Vagina (tissue), 2 donors: ENCODE results near the gene MUC4.

Source experiments
- POLR2A ChIP-seq, 2 donors: fragments of 450-650 bp; IDR thresholded peaks; one replicate each; pipeline ENCODE4 v1.6.1; 2017; ENCODE audit warnings: antibody characterized with exemption in 2 of 2, mild to moderate bottlenecking in 2 of 2, moderate library complexity in 2 of 2
- POLR2AphosphoS5 ChIP-seq, 2 donors: sonication (generic); formaldehyde crosslinking; IDR thresholded peaks; one replicate each; pipeline ENCODE4 v1.9.0; 2017; ENCODE audit warnings: antibody characterized with exemption in 2 of 2, mild to moderate bottlenecking in 2 of 2, low read depth in 1 of 2; ENCODE audit not compliant: insufficient read depth in 1 of 2
- TF ChIP-seq, protein P1 (sequence below), 3 experiments: fragments of 450-650 bp in 2 of 3; fragments of 200-600 bp in 1 of 3; sonication (generic) in 1 of 3; IDR thresholded peaks; one replicate each; pipeline ENCODE4 v1.5.1; 2017 to 2019; ENCODE audit warnings: antibody characterized with exemption in 3 of 3, mild to moderate bottlenecking in 2 of 3, moderate library complexity in 2 of 3

DNA sequence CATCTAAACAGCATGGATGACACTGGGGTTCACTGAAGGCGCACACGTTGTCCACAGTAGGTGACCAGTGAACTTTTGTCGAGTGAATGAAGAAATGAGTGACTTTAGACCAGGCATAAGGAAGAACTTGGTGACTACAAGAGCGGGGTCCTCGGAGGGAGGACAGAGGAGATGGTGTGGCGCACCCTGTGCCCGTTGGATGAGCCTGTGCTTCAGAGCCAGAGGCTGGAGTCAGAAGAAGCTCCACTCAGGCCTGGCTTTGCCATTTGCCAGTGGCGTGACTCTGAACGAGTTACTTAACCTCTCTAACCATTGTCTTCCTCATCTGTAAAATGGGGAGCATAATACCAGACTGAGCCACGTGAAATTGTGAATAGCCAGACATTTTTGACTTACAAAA is 42.2 kb downstream of the MUC4 start:
- TF ChIP-seq, protein P1, sequence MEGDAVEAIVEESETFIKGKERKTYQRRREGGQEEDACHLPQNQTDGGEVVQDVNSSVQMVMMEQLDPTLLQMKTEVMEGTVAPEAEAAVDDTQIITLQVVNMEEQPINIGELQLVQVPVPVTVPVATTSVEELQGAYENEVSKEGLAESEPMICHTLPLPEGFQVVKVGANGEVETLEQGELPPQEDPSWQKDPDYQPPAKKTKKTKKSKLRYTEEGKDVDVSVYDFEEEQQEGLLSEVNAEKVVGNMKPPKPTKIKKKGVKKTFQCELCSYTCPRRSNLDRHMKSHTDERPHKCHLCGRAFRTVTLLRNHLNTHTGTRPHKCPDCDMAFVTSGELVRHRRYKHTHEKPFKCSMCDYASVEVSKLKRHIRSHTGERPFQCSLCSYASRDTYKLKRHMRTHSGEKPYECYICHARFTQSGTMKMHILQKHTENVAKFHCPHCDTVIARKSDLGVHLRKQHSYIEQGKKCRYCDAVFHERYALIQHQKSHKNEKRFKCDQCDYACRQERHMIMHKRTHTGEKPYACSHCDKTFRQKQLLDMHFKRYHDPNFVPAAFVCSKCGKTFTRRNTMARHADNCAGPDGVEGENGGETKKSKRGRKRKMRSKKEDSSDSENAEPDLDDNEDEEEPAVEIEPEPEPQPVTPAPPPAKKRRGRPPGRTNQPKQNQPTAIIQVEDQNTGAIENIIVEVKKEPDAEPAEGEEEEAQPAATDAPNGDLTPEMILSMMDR (IDR thresholded peaks at IDR 0.05) = no peak
- TF ChIP-seq POLR2A (IDR thresholded peaks at IDR 0.05) = no peak
- no peak for TF ChIP-seq POLR2AphosphoS5 (IDR thresholded peaks at IDR 0.05; ENCODE audit: insufficient read depth in 1 of 2, low read depth in 1 of 2)
